ENCODE results near the gene CRTC1.
"Not testable (repeated sequence)": the region's sequence is repeated elsewhere in the genome, so short reads cannot be mapped to it uniquely, and the experiment has no call there.

CRTC1 gene

DNA sequence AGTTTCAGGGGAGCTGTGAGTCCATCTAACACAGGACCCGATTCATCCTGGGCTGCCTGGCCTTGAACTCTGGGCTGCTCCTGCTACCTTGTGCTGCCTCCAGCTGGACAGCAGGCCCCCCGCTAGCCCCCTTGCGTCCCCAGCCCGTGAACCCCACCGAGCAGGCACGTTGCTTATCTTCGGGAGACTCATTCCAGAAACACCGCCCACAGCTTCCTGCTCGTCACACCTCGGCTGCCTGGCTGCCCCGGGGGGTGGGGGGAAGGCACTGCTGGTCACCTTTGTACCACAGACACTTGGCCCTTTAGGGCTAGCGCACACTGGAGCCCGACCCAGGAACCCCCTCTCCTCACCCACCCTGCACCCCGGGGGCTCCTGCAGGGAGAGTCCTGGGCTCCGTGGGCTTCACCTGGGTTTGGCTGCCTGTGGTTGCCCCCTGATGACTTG lies 48.1 kb downstream of the CRTC1 start:
- POLR2A ChIA-PET: no interaction called here
- TF ChIP-seq ZNF384 (IDR thresholded peaks at IDR 0.05): no peak
- TF ChIP-seq ELF4 (IDR thresholded peaks at IDR 0.05): no peak
- TF ChIP-seq TARDBP (IDR thresholded peaks at IDR 0.05): no peak
- TF ChIP-seq L3MBTL2 (conservative IDR thresholded peaks at IDR 0.05): no peak
- no peak for TF ChIP-seq HDGF (IDR thresholded peaks at IDR 0.05; ENCODE audit: borderline replicate concordance)
- TF ChIP-seq SUZ12 (IDR thresholded peaks at IDR 0.05): no peak
- TF ChIP-seq BHLHE40 (IDR thresholded peaks at IDR 0.05; ENCODE audit: borderline replicate concordance): no peak
- TF ChIP-seq, protein P1, sequence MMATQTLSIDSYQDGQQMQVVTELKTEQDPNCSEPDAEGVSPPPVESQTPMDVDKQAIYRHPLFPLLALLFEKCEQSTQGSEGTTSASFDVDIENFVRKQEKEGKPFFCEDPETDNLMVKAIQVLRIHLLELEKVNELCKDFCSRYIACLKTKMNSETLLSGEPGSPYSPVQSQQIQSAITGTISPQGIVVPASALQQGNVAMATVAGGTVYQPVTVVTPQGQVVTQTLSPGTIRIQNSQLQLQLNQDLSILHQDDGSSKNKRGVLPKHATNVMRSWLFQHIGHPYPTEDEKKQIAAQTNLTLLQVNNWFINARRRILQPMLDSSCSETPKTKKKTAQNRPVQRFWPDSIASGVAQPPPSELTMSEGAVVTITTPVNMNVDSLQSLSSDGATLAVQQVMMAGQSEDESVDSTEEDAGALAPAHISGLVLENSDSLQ (IDR thresholded peaks at IDR 0.05): no peak
- TF ChIP-seq ARNT (IDR thresholded peaks at IDR 0.05): no peak
- TF ChIP-seq FOXA1 (IDR thresholded peaks at IDR 0.05): no peak
- TF ChIP-seq NFRKB (IDR thresholded peaks at IDR 0.05): no peak
- no peak for TF ChIP-seq LEF1 (IDR thresholded peaks at IDR 0.05; ENCODE audit: borderline replicate concordance)
- no peak for TF ChIP-seq FOXM1 (IDR thresholded peaks at IDR 0.05; ENCODE audit: borderline replicate concordance)
- DNase-seq (ENCODE audit: extremely low spot score): no peak
- CTCF ChIA-PET: interaction anchor here (0.6 kb wide), 1 partner anchor 580 kb away, joined by 4 read pairs; no protein-coding TSS in a partner anchor

DNA sequence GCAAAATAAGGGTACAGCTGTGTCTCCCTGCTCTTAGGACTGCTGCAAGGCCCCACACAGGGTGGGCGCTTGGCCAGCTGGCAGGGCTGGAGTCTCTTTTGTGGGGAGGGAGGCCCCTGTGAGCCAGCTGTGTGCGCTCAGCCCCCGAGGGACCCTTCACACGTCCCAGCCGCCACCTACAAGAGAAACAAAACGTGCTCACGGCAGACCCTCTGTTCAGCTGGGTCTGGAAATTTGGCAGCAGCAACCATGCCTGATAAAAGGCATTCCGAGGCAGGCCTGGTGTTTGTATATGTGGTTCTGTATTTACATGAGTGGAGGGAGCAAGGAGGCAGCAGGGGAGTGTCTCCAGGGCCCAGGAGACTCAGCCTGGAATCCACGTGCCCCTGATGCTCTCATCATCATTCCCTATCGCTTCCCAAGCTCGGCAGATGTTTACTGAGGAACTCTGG lies 49.7 kb downstream of the CRTC1 start:
- TF ChIP-seq FOXA1 (IDR thresholded peaks at IDR 0.05) (no peak), HDGF (IDR thresholded peaks at IDR 0.05; ENCODE audit: borderline replicate concordance) (no peak), NFRKB (IDR thresholded peaks at IDR 0.05) (no peak), SP1 (IDR thresholded peaks at IDR 0.05) (no peak), FOXK2 (IDR thresholded peaks at IDR 0.05) (no peak), LEF1 (IDR thresholded peaks at IDR 0.05; ENCODE audit: borderline replicate concordance) (no peak), BHLHE40 (IDR thresholded peaks at IDR 0.05; ENCODE audit: borderline replicate concordance) (no peak), CTBP1 (IDR thresholded peaks at IDR 0.05; ENCODE audit: borderline replicate concordance) (no peak), TARDBP (IDR thresholded peaks at IDR 0.05) (no peak), L3MBTL2 (conservative IDR thresholded peaks at IDR 0.05) (no peak), FOXM1 (IDR thresholded peaks at IDR 0.05; ENCODE audit: borderline replicate concordance) (no peak), ARNT (IDR thresholded peaks at IDR 0.05) (no peak)
- TF ChIP-seq, protein P1 (IDR thresholded peaks at IDR 0.05): no peak
- ChIA-PET CTCF (no interaction called here), POLR2A (no interaction called here)
- no peak for DNase-seq (ENCODE audit: extremely low spot score)

DNA sequence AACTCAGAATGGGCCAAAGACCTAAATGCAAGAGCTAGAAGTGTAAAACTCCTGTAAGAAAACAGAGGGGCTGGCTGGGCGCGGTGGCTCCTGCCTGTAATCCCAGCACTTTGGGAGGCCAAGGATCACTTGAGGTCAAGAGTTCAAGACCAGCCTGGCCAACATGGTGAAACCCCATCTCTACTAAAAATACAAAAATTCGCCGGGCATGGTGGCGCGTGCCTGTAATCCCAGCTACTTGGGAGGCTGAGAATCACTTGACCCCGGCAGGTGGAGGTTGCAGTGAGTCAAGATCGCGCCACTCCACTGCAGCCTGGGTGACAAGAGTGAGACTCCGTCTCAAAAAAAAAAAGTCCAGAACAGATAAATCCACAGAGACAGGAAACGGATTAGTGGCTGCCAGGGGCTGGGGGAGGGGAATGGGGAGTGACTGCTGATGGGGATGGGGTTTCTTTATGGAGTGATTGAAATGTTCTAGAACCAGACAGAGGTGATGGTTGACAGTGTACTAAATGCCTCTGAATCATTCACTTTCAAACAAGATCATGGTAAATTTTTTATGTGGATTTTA lies 50.4 kb downstream of the CRTC1 start:
- DNase-seq (ENCODE audit: extremely low spot score); CTCF ChIA-PET: not testable (repeated sequence)

GRCh38 chr19:18735324-18735723 lies 51.8 kb downstream of the CRTC1 start:
- ChIA-PET CTCF (no interaction called here), POLR2A (no interaction called here)
- no peak for DNase-seq (ENCODE audit: extremely low spot score)
- TF ChIP-seq FOXK2 (IDR thresholded peaks at IDR 0.05): no peak
- TF ChIP-seq SUZ12 (IDR thresholded peaks at IDR 0.05): no peak
- no peak for TF ChIP-seq LEF1 (IDR thresholded peaks at IDR 0.05; ENCODE audit: borderline replicate concordance)
- TF ChIP-seq NFRKB (IDR thresholded peaks at IDR 0.05): no peak
- no peak for TF ChIP-seq HDGF (IDR thresholded peaks at IDR 0.05; ENCODE audit: borderline replicate concordance)
- no peak for TF ChIP-seq L3MBTL2 (conservative IDR thresholded peaks at IDR 0.05)
- TF ChIP-seq FOXM1 (IDR thresholded peaks at IDR 0.05; ENCODE audit: borderline replicate concordance): no peak
- TF ChIP-seq CTBP1 (IDR thresholded peaks at IDR 0.05; ENCODE audit: borderline replicate concordance): no peak
- no peak for TF ChIP-seq TARDBP (IDR thresholded peaks at IDR 0.05)
- TF ChIP-seq, protein P1 (IDR thresholded peaks at IDR 0.05): no peak
- TF ChIP-seq ZNF384 (IDR thresholded peaks at IDR 0.05): no peak
- TF ChIP-seq ARNT (IDR thresholded peaks at IDR 0.05): no peak
- no peak for TF ChIP-seq BHLHE40 (IDR thresholded peaks at IDR 0.05; ENCODE audit: borderline replicate concordance)
- TF ChIP-seq SP1 (IDR thresholded peaks at IDR 0.05): no peak
- no peak for TF ChIP-seq FOXA1 (IDR thresholded peaks at IDR 0.05)

More for the DNA sequence above, 50.4 kb downstream of the CRTC1 start:
- POLR2A ChIA-PET: not testable (repeated sequence)

- ChIA-PET POLR2A (no interaction called here), CTCF (no interaction called here)
- no peak for TF ChIP-seq ZNF384 (IDR thresholded peaks at IDR 0.05)
- TF ChIP-seq BHLHE40 (IDR thresholded peaks at IDR 0.05; ENCODE audit: borderline replicate concordance): no peak
- no peak for TF ChIP-seq FOXA1 (IDR thresholded peaks at IDR 0.05)
- TF ChIP-seq NFRKB (IDR thresholded peaks at IDR 0.05): no peak
- no peak for TF ChIP-seq CTBP1 (IDR thresholded peaks at IDR 0.05; ENCODE audit: borderline replicate concordance)
- no peak for TF ChIP-seq LEF1 (IDR thresholded peaks at IDR 0.05; ENCODE audit: borderline replicate concordance)
- TF ChIP-seq FOXM1 (IDR thresholded peaks at IDR 0.05; ENCODE audit: borderline replicate concordance): no peak
- TF ChIP-seq, protein P1 (IDR thresholded peaks at IDR 0.05): no peak
- no peak for TF ChIP-seq TARDBP (IDR thresholded peaks at IDR 0.05)
- TF ChIP-seq ARNT (IDR thresholded peaks at IDR 0.05): no peak
- no peak for TF ChIP-seq SUZ12 (IDR thresholded peaks at IDR 0.05)
- no peak for TF ChIP-seq HDGF (IDR thresholded peaks at IDR 0.05; ENCODE audit: borderline replicate concordance)
- TF ChIP-seq SP1 (IDR thresholded peaks at IDR 0.05): no peak
- no peak for DNase-seq (ENCODE audit: extremely low spot score)
Measured at GRCh38 chr19:18735752-18736151, 52.3 kb downstream of the CRTC1 start.
